NCI-H146 treated with DMSO at 0.1 percent for 48 hours (cell line): ENCODE data around the gene LRP2BP.
"Not testable (repeated sequence)": the region's sequence is repeated elsewhere in the genome, so short reads cannot be mapped to it uniquely, and the experiment has no call there.

Source experiments
- DNase-seq: peaks from one replicate; lab custom pipeline; 2025; ENCODE audit not compliant: unreplicated experiment; lab: John Stamatoyannopoulos, UW

Gene LRP2BP

DNA sequence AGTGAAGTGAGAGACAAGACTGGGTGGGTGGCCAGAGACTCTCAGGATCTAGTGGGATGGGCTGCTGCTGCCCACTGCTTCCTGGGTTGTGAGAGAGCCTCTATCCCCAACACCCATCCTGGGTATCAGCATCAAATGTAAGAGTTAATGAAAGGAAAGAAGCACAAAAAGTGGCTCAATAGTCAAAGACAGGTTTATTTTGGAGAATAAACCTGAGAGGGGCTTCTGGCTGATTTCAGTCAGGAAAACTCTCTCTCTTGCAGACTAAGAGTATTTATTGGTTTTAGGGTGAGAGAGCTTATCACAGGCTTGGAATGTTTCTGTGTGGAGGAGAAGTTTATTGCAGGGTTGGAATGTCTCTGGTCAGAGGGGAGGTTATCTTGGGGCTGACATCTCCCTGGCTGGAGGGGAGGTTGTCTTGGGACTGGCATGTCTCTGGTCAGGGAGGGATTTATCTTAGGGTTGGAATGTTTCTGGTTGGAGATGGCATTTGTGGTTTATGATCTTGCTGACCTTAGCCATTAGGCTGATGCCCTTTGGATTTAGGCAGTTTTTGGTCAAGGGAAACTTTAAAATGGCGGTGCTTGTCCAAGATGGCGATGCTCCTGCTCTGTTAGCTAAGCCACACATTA, 65.7 kb downstream of the LRP2BP start:
- not testable (repeated sequence) for DNase-seq

DNA sequence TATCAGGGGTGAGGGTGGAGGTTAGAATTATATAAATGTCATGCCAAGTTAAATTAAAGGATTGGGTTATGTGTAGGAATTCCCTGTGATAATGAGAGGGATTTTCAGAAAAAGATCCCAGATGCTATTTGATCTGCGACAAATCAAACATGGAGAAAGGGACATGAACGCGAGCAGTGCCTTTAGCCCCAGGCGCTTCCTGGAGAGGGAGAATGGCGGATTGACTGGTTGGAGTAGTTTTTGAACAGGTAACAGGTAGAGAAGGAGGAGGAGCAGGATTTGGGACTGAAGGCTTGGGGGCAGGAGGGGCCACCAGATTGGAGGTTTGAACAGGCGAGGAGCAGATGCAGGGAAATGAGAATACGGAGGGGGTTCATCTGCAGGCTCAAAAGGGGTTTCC, 67.1 kb downstream of the LRP2BP start:
- no peak for DNase-seq

DNA sequence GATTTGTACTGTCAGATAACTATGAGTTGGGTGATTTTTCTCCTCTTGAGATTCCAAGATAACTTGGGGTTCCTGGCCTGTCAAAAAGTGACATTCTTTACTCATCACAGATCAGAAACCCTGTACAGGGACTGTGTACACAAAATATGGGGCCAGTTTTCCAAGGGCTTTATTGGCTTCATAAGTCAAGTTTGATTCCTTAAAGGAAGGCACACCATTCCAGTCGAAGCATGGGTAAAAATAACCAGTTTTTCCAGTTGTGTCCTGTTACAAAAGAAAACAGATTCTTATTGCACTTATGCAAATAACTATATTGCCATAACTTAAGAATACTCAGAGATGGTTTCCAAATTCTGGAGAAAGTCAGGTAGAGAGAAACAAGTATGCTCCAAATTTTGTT, 70.0 kb downstream of the LRP2BP start:
- DNase-seq = not testable (repeated sequence)

DNA sequence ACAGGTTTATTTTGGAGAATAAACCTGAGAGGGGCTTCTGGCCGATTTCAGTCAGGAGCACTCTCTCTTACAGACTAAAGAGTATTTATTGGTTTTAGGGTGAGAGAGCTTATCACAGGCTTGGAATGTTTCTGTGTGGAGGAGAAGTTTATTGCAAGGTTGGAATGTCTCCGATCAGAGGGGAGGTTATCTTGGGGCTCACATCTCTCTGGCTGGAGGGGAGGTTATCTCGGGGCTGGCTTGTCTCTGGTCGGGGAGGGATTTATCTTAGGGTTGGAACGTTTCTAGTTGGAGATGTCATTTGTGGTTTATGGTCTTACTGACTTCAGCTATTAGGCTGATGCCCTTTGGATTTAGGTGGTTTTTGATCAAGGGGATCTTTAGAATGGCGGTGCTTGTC, 71.4 kb downstream of the LRP2BP start:
- not testable (repeated sequence) for DNase-seq

DNA sequence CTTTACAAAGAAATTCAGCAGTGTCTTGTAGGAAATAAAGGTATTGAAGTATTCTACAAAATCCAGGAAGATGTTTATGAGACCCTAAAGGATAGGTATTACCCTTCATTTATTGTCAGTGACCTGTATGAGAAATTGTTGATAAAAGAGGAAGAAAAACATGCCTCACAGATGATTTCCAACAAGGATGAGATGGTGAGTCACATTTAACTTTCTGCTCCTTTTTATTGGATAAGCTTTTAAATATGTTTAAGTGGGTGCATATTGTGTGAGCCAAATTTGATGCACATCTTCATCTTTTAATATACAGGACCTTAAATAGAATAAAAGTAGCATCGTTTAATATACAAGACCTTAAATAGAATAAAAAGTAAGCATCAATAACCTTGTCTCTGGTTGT, 72.1 kb downstream of the LRP2BP start:
- DNase-seq = no peak

DNA sequence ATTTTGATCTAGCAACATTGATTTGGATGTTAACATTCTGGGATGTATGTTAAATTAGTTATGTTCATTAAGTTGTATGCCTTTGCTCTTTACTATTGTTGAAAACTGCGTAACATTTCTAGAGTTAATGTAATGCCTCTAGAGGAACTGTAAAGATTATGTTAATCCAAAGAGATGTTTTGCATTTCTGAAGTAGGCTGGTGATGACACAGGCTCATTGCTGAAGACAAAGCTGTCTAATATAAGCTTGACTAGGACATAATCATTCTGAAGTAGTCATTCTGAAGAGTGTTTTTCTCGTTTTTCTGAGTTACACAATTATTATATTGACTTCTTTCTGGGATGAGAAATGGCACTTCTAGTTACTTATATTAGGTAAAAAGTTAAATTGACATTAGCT, 72.9 kb downstream of the LRP2BP start:
- DNase-seq = no peak

DNA sequence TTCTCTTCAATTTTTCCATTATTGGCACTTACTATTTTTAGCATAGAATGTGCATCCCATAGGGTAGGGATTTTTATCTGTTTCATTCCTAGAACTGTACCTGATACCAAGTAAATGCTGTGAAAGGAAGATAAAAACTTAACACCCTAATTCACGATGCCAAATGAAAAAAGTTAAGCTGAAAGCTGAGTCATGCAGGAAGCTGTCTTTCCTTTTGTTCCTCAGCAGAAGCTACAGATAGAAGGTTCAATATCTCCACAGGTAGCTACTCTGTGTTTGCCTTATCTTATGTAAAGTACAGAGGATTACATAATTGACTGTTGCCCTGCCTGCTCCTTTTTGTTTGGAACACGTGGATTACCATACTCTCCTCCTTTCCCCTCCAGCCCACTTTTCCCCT, 77.0 kb downstream of the LRP2BP start:
- peak; percentile 85 for DNase-seq

DNA sequence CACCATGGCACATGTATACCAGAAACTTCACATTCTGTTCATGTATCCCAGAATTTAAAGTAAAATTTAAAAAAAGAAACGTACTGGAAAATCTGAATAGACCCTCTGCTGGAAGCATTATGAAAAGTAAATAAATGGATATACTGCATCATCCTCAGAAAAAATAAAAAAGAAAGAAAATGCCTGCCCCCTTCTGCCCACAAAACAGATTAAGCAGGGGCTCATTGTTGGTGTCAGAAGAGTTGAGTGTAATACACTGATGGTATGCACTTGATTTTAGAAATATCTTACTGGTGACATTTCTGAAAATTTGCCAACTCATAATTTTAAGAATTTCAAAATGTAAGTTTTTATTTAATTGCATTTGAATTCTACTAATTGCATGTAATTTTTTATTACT, 77.8 kb downstream of the LRP2BP start:
- no peak for DNase-seq

DNA sequence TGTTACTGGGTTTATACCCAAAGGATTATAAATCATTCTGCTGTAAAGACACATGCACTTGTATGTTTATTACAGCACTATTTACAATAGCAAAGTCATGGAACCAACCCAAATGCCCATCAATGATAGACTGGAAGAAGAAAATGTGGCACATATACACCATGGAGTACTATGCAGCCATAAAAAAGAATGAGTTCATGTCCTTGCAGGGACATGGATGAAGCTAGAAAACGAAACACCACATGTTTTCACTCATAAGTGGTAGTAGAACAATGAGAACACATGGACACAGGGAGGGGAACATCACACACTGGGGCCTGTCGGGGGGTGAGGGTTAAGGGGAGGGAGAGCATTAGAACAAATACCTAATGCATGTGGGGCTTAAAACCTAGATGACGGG, 78.3 kb downstream of the LRP2BP start:
- not testable (repeated sequence) for DNase-seq
